Tibial nerve (tissue), 4 donors: ENCODE results near the gene OR2T4.

Source experiments
- EP300 ChIP-seq, 2 donors: sonication (generic); formaldehyde crosslinking; IDR thresholded peaks; one replicate each; pipeline ENCODE4 v1.6.1; 2017; ENCODE audit warnings: antibody characterized with exemption in 2 of 2, mild to moderate bottlenecking in 1 of 2
- POLR2A ChIP-seq, 2 donors: fragments of 450-650 bp; IDR thresholded peaks; one replicate each; pipeline ENCODE4 v1.6.1; 2017; ENCODE audit warnings: antibody characterized with exemption in 2 of 2, mild to moderate bottlenecking in 2 of 2, moderate library complexity in 2 of 2
- TF ChIP-seq, protein P1 (sequence below), 5 experiments: fragments of 200-600 bp in 3 of 5; fragments of 450-650 bp in 2 of 5; sonication (generic) in 3 of 5; IDR thresholded peaks; one replicate each; pipeline ENCODE4 v1.5.1; 2016 to 2019; ENCODE audit warnings: antibody characterized with exemption in 5 of 5, mild to moderate bottlenecking in 3 of 5, moderate library complexity in 2 of 5

GRCh38 chr1:248380854-248381253 is 19.4 kb downstream of the OR2T4 start:
- TF ChIP-seq, protein P1, sequence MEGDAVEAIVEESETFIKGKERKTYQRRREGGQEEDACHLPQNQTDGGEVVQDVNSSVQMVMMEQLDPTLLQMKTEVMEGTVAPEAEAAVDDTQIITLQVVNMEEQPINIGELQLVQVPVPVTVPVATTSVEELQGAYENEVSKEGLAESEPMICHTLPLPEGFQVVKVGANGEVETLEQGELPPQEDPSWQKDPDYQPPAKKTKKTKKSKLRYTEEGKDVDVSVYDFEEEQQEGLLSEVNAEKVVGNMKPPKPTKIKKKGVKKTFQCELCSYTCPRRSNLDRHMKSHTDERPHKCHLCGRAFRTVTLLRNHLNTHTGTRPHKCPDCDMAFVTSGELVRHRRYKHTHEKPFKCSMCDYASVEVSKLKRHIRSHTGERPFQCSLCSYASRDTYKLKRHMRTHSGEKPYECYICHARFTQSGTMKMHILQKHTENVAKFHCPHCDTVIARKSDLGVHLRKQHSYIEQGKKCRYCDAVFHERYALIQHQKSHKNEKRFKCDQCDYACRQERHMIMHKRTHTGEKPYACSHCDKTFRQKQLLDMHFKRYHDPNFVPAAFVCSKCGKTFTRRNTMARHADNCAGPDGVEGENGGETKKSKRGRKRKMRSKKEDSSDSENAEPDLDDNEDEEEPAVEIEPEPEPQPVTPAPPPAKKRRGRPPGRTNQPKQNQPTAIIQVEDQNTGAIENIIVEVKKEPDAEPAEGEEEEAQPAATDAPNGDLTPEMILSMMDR (IDR thresholded peaks at IDR 0.05), result no peak
- TF ChIP-seq EP300 (IDR thresholded peaks at IDR 0.05) (no peak), POLR2A (IDR thresholded peaks at IDR 0.05) (no peak)
